Coronary artery (tissue), 2 donors: ENCODE results near the gene MCRIP2.

Experiments used
- DNase-seq: peaks from one replicate; pipeline ENCODE4 v3.0.0-alpha.2; 2017; ENCODE audit warnings: low spot score
- H3K27ac ChIP-seq, 2 donors: fragments of 200-600 bp; sonication (generic); one replicate each; pipeline ENCODE4 v1.5.1; 2016 to 2019
- H3K4me3 ChIP-seq: fragments of 200-600 bp; sonication (generic); 2 replicates; pipeline ENCODE4 v1.5.1; 2016; ENCODE audit warnings: mild to moderate bottlenecking, moderate library complexity
- TF ChIP-seq, protein P1 (sequence below): fragments of 200-600 bp; sonication (generic); IDR thresholded peaks from one replicate; pipeline ENCODE4 v1.5.1; 2019; ENCODE audit warnings: antibody characterized with exemption

MCRIP2 gene

DNA sequence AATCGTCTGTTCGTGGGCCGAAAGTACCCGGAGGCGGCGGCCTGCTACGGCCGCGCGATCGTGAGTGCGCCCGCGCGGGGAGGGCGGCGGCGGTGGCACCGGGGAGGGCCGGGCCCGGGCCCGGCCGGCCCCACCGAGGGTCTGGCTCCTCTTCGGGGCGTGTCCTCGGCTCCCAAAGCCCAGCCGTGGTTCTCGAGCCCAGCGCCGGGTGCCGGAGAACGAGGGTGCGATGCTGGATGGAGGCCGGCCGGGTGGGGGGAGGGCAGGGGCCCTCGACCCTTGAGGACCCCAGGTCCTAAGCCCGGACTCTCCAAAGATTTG, 39.0 kb downstream of the MCRIP2 start:
- TF ChIP-seq, protein P1, sequence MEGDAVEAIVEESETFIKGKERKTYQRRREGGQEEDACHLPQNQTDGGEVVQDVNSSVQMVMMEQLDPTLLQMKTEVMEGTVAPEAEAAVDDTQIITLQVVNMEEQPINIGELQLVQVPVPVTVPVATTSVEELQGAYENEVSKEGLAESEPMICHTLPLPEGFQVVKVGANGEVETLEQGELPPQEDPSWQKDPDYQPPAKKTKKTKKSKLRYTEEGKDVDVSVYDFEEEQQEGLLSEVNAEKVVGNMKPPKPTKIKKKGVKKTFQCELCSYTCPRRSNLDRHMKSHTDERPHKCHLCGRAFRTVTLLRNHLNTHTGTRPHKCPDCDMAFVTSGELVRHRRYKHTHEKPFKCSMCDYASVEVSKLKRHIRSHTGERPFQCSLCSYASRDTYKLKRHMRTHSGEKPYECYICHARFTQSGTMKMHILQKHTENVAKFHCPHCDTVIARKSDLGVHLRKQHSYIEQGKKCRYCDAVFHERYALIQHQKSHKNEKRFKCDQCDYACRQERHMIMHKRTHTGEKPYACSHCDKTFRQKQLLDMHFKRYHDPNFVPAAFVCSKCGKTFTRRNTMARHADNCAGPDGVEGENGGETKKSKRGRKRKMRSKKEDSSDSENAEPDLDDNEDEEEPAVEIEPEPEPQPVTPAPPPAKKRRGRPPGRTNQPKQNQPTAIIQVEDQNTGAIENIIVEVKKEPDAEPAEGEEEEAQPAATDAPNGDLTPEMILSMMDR = no peak
- H3K4me3 ChIP-seq = peak overlapping the region; percentile 97
- H3K27ac ChIP-seq = peak overlapping the region; percentile 73 to 98
- no peak for DNase-seq

- TF ChIP-seq, protein P1 = no peak
- DNase-seq = no peak
- H3K4me3 ChIP-seq = peak overlapping the region; percentile 97
- peak overlapping the region; percentile 73 to 98 for H3K27ac ChIP-seq
Observed at GRCh38 chr16:680967-681745, 39.5 kb downstream of the MCRIP2 start.

DNA sequence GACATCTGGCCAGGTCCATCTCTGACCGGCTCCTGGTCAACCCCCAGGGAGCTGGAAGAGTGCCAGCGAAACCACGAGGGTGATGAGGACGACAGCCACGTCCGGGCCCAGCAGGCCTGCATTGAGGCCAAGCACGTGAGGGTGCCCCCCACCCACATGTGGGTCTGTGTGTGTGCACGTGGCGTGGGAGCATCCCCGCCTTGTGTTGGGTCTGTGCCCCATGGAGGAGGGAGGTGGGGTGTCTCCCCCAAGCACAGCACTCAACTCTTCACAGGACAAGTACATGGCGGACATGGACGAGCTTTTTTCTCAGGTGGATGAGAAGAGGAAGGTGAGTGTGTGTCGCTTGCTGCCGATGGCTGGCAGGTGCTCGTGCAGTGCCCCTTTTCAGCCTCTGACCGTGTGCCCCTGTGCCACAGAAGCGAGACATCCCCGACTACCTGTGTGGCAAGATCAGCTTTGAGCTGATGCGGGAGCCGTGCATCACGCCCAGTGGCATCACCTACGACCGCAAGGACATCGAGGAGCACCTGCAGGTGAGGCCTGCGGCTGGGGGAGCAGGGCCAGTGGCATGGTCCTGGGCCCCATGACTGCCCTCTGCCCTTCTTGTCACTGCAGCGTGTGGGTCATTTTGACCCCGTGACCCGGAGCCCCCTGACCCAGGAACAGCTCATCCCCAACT, 40.3 kb downstream of the MCRIP2 start:
- TF ChIP-seq, protein P1 = no peak
- H3K27ac ChIP-seq = no peak overlapping the region
- H3K4me3 ChIP-seq = peak overlapping the region; percentile 97
- DNase-seq = no peak

- DNase-seq = no peak
- Histone ChIP-seq H3K4me3 (peak overlapping the region; percentile 98), H3K27ac (no peak overlapping the region)
- TF ChIP-seq, protein P1 = no peak
Observed at GRCh38 chr16:682493-683395, 41.1 kb downstream of the MCRIP2 start.

DNA sequence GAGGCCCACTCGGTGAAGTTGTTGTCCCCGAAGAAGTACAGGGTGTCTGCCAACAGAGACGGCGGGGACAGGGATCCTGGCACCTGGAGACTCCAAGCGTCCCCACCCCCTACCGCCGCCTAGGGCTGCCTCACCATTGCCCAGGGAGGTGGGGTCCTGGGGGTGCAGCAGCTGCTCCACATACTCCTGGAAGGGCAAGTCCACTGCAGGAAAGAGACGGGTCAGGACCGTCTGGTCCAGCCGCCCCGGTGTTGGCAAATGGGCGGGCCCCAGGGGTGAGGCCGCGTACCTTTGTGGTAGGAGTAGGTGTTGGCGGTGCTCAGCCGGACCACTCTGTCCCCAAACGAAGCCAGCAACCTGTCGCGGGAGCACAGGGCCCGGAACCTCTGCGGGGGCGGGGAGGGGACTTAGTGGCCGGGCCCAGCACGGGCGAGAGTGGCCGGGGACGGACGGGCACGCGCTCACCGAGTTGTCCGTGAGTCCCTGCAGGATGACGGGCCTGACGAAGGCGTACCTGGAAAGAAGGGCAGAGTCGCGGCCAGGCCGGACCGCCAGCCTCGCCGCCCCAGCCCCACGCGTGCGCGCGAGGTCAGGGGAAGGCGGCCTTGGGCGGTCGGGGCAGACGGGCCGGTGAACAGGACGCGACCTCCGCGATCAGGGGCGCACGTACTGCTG, 41.9 kb downstream of the MCRIP2 start:
- TF ChIP-seq, protein P1 = no peak
- no peak for DNase-seq
- peak overlapping the region; percentile 67 to 90 for H3K27ac ChIP-seq
- peak overlapping the region; percentile 98 for H3K4me3 ChIP-seq

DNA sequence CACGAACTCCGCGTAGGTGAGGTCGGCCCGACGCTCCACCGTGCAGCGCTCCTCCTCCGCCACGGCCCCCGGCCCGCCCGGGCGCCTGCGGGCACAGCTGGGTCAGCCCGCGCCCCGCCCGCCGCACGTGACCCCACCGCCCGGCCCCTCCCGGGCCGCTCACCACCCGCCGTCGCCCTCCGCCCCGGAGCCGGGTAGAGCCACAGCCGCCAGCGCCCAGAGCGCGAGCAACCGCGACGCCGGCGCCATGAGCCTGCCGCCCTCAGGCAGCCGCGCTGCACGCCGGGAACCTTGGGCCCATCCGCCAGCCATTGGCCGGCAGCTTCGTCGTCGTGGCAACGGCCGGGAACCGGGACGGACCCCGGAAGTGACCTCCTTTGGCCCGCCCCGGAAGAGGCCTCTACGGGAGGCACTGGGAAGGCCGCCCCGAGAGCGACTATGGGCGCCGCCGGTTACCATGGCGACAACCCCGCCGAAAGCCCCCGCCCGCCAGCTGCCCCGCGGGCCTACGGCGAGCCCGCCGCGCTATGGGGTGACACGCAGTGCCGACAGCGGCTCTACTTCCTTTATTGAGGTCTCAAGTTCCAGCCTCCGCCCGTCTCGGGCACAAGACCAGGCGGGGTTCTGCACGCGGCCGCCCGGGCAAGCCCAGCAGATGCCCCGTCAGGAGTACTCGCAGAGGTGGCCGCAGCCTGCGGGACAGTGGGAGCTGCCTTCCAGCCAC, 42.6 kb downstream of the MCRIP2 start, which contains the start of gene JMJD8:
Gene JMJD8, minus strand, starts transcription at position 264 of the 724 bp plus-strand sequence. Its CDS starts 15 bp downstream, at position 249.
- TF ChIP-seq, protein P1 = no peak
- Histone ChIP-seq H3K27ac (peak within 1 kb of the TSS; percentile 67 to 90), H3K4me3 (peak within 1 kb of the TSS; percentile 98)
- peak; percentile 97 for DNase-seq
